HG03558 (cell line): ENCODE results near the gene WNT1.

ENCODE experiments used
- ATAC-seq: cut with Tn5 transposase; IDR thresholded peaks from one replicate; pipeline ENCODE4 v1.9.1; 2021; ENCODE audit warnings: moderate number of reproducible peaks; ENCODE audit not compliant: unreplicated experiment; ENCODE audit errors: extremely low read depth

WNT1 gene

GRCh38 chr12:49025463-49025862 is 47.3 kb downstream of the WNT1 start:
- no peak for ATAC-seq

- no peak for ATAC-seq
These were observed 48.0 kb downstream of the WNT1 start for GRCh38 chr12:49026101-49026500.

- no peak for ATAC-seq
These were observed 48.8 kb downstream of the WNT1 start for GRCh38 chr12:49026678-49027480.

GRCh38 chr12:49027846-49028555 is 49.9 kb downstream of the WNT1 start:
- ATAC-seq, result no peak

GRCh38 chr12:49028666-49029275 is 50.6 kb downstream of the WNT1 start:
- ATAC-seq, result no peak

GRCh38 chr12:49030119-49030518 is 52.0 kb downstream of the WNT1 start:
- ATAC-seq, result no peak

- ATAC-seq, result no peak
These were observed 52.8 kb downstream of the WNT1 start for GRCh38 chr12:49030714-49031572.

- ATAC-seq, result no peak
These were observed 53.5 kb downstream of the WNT1 start for GRCh38 chr12:49031573-49032161.
